Muscle of leg (tissue), 11 donors: ENCODE measurements around the gene TOP1. TPM values are rescaled to one million over a fixed set of nuclear protein-coding genes. Genes with fewer than 3 reads are reported as not detected.
"Not testable (repeated sequence)": the region's sequence is repeated elsewhere in the genome, so short reads cannot be mapped to it uniquely, and the experiment has no call there.

Source experiments
- DNase-seq: peaks from one replicate; pipeline ENCODE4 v3.0.0; 2013
- H3K27ac ChIP-seq: one replicate; pipeline ENCODE4 v1.5.1; 2013; ENCODE audit warnings: mild to moderate bottlenecking, low read length, control low read depth
- H3K27me3 ChIP-seq: one replicate; pipeline ENCODE4 v1.6.1; 2013; ENCODE audit warnings: low read length; ENCODE audit not compliant: control insufficient read depth, insufficient read depth
- H3K36me3 ChIP-seq: one replicate; pipeline ENCODE4 v1.6.1; 2013; ENCODE audit warnings: low read length; ENCODE audit not compliant: control insufficient read depth, insufficient read depth
- H3K4me1 ChIP-seq: one replicate; pipeline ENCODE4 v1.6.1; 2013; ENCODE audit warnings: low read length; ENCODE audit not compliant: control insufficient read depth, insufficient read depth
- H3K4me3 ChIP-seq: one replicate; pipeline ENCODE4 v1.5.1; 2013; ENCODE audit warnings: low read length, control low read depth
- H3K9me3 ChIP-seq: replicated peaks from 2 replicates; pipeline ENCODE4 v1.6.1; 2013; ENCODE audit warnings: low read depth, low read length; ENCODE audit not compliant: control insufficient read depth
- whole genome bisulfite sequencing: methylation state at CpG from one replicate; pipeline ENCODE4 v1.1.5; 2013; ENCODE audit warnings: missing lambda C conversion rate; ENCODE audit not compliant: insufficient coverage; 5-methylcytosine and 5-hydroxymethylcytosine counted together
- polyA plus RNA-seq, 8 donors: library from polyadenylated mRNA; unstranded; fragments of 120-200 nt; gene quantifications; one replicate each; pipeline versions ENCODE4 v1.2.1 to v1.2.3, GENCODE V29; 2013; ENCODE audit warnings: inconsistent platforms in 1 of 8, low replicate concordance in 1 of 8; ENCODE audit not compliant: insufficient read length in 8 of 8, insufficient read depth in 1 of 8
- total RNA-seq: library from RNA; stranded (reverse); fragments of 120-200 nt; gene quantifications from one replicate; pipeline ENCODE4 v1.2.4, GENCODE V29; 2013

TOP1 gene
- total and polyA plus RNA-seq, 9 donors: 17.2 to 71.6 (median 57.9) TPM

DNA sequence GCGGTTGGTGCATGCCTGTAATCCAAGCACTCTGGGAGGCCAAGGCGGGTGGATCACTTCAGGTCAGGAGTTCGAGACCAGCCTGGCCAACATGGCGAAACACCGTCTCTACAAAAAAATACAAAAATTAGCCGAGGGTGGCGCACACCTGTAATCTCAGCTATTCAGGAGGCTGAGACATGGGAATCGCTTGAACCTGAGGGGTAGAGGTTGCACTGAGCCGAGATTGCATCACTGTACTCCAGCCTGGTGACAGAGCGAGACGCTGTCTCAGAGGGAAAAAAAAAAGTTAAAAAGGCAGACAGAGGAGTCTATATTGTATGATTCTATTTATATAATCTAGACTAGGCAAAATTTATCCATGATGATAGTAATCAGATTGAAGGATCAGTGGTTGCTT lies 81.4 kb downstream of the TOP1 start:
- no peaks in the 10 kb centered on the region for H3K9me3 ChIP-seq
- no peak overlapping the region for H3K4me3 ChIP-seq
- no peak overlapping the region for H3K27ac ChIP-seq
- no peak for DNase-seq
- no peaks in the 10 kb centered on the region for H3K27me3 ChIP-seq
- H3K36me3 ChIP-seq: peaks cover 45% of the 10 kb centered on the region
- no peaks in the 10 kb centered on the region for H3K4me1 ChIP-seq
- 97% methylated on average over 5 of the region's 11 CpGs for WGBS

DNA sequence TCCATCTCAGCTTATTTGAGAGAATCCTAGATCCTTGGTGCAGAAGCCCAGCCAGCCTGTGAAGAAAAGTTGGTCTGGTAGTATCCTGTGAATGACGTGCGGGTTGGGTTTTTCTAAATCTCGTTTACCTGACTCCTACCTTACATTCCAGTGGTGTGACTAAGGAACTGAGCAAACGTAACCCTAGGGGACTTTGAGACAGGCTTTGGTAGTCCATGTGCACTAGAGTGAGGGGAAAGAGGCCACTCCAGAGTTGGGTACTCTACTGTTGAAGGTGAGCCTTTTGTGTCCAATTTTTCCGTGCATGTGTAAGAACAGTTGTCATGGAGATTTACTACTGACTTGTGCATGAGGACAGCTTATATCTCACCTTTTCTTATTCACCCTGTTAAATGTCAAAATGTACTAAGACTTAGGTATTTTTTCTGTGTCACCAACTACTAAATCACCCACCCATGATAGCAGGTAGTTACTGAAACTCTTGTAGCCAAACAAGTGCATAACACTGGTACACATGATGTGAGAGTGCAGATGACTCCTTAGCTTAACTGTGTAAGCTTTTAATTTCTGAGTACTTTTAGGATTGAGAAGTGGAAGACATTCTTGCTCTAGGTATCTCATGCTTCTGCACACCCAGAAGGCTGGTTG lies 82.4 kb downstream of the TOP1 start:
- Histone ChIP-seq H3K36me3 (peaks cover 56% of the 10 kb centered on the region), H3K9me3 (no peaks in the 10 kb centered on the region), H3K27me3 (no peaks in the 10 kb centered on the region), H3K27ac (no peak overlapping the region), H3K4me3 (no peak overlapping the region), H3K4me1 (no peaks in the 10 kb centered on the region)
- DNase-seq: no peak
- no CpG with 5 or more reads among the region's 5 CpGs for WGBS

DNA sequence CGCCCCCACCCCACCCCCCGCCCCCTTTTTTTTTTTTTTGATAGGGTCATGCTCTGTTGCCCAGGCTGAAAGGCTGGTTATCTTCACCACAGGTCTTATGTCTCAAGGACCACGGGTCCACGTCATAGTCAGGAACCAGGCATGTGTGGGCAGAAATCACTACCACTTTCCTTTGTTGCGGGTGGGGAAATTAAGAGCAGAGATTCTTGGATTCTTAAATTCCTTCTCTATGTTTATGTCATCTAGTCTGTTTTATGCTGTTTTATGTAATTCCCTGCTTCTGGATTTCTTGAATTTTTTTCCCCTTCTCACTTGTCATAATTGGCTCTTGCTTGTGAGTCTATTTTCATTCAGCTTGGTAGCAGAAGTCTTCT lies 82.9 kb downstream of the TOP1 start:
- no CpG with 5 or more reads among the region's 5 CpGs for WGBS
- Histone ChIP-seq H3K27me3 (no peaks in the 10 kb centered on the region), H3K36me3 (peaks cover 61% of the 10 kb centered on the region), H3K27ac (no peak overlapping the region), H3K4me3 (no peak overlapping the region), H3K4me1 (no peaks in the 10 kb centered on the region), H3K9me3 (no peaks in the 10 kb centered on the region)
- no peak for DNase-seq

DNA sequence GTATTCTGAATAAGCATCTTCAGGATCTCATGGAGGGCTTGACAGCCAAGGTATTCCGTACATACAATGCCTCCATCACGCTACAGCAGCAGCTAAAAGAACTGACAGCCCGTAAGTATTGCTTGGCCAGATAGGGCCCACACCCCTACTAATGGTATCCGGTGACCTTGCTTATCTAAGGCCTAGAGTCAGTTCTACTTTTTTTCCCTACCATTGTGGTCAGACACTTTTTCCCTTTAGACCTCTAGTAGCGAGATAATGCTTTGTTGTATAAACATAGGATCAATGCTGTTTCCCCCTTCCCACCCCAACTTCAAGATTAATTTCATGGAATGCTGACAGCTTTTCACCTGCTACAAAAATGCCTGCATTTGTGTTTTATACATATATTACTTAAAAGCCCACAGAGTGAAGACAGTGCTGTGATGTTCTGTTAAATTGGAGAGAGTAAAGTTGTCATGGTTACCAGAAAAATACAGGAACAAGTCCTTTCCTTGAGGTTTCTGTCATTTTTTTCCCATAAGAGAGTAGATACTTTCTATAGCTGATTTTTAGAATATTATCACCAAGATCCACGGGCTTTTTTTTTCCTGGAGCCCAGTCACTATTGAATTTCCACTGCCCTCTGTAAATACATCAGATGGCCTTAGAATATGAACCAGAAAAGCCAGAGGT lies 87.8 kb downstream of the TOP1 start:
- DNase-seq: no peak
- no peak overlapping the region for H3K27ac ChIP-seq
- 96% methylated on average over 3 of the region's 6 CpGs for WGBS
- no peak overlapping the region for H3K4me3 ChIP-seq
- H3K4me1 ChIP-seq: no peaks in the 10 kb centered on the region
- peaks cover 74% of the 10 kb centered on the region for H3K36me3 ChIP-seq
- H3K27me3 ChIP-seq: no peaks in the 10 kb centered on the region
- no peaks in the 10 kb centered on the region for H3K9me3 ChIP-seq

DNA sequence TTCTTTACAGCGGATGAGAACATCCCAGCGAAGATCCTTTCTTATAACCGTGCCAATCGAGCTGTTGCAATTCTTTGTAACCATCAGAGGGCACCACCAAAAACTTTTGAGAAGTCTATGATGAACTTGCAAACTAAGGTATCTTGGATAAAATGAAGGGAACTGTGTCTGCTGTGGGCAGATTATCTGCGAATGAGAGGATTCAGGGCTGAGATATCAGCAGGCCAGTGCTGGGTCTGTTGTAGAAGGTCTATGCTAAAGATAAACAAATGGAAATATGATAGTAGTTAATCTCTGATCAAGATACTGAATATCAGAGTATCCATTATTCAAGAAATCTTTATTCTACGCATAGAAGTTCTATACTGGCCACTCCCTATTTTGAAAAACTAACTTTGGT lies 89.5 kb downstream of the TOP1 start:
- H3K4me1 ChIP-seq, H3K27me3 ChIP-seq, H3K27ac ChIP-seq, H3K4me3 ChIP-seq, DNase-seq, H3K9me3 ChIP-seq: not testable (repeated sequence)
- H3K36me3 ChIP-seq: peaks cover 81% of the 10 kb centered on the region
- WGBS: 100% methylated on average over 1 of the region's 6 CpGs

DNA sequence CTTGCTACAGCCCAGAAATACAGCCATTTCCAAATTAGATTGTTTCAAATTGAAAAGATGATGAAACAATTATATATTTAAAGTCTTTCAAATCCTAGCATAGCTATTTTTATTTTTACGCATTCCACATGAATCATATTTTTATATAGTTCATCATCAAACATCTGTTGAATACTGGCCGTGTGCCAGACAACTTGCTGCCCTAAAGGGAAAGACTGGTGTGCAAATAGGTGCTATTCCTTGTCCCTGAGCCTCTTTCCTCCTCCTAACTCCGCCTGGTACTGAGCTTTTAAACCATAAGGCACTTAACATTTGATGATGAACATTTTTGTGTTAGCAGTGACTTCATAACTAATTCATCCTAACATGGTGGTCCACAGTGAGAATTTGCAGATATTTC lies 90.0 kb downstream of the TOP1 start:
- WGBS: no CpG with 5 or more reads among the region's 3 CpGs
- no peaks in the 10 kb centered on the region for H3K9me3 ChIP-seq
- no peak overlapping the region for H3K4me3 ChIP-seq
- DNase-seq: no peak
- no peak overlapping the region for H3K27ac ChIP-seq
- peaks cover 4% of the 10 kb centered on the region for H3K4me1 ChIP-seq
- H3K27me3 ChIP-seq: no peaks in the 10 kb centered on the region
- peaks cover 82% of the 10 kb centered on the region for H3K36me3 ChIP-seq

DNA sequence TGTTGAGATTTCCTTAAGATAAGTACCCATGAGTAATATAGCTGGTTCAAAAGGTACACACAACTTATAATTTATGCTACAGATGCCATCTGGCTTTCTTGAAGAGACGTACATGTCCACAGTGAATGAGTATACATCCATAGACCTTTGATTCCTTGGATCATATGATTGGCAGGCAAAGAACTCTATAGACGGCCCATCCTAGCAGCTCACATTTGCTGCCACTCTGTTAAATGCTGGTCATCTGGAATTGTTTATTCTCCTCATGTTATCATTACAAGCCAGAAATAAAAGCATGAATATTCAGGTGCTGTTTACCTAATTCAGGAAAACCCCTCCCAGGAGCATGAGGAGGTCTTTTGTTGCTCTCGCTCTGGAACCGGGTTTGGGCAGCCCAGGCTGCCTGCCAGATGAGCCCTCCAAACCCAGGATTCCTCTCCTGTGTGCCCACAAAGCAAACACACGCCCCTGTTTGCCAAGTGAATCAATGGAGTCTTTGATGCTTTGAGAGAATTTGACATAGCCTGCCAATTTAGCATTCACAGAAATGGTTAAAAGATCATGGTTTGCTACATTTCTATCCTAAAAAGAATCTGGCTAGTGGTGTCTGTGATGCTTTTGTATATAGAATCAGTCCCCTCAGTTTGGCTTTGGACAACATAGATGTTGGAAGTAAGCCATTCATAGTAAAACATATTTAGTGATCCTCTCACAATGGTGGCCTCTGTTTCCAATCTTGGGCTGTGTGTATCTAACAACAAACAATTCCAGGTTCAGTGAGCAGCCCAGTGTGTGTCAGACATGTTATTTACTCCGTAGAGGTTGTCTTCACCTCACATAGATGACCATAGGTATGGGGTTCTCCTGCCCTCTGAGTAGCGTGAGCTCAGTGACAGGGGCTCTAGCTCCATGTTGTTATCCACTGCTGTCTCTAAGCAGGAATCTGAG lies 91.3 kb downstream of the TOP1 start:
- H3K27me3 ChIP-seq: no peaks in the 10 kb centered on the region

DNA sequence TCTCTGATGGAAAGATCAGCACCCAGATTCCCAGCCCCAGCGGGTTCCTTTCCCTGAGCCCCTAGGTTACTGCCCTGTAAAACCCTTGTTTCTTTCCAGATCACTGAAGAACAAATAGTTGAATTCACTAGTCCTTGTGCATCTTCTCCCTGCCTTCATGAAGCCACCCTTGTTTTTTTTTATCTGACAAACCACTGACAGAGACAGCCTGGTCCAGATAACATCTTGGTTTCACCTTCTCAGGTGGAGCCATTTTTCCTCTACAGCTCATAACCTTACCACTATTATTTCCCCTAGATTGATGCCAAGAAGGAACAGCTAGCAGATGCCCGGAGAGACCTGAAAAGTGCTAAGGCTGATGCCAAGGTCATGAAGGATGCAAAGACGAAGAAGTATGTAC lies 92.8 kb downstream of the TOP1 start:
- no peak overlapping the region for H3K4me3 ChIP-seq
- no peak overlapping the region for H3K27ac ChIP-seq
- H3K9me3 ChIP-seq: no peaks in the 10 kb centered on the region
- 81% methylated on average over 2 of the region's 3 CpGs for WGBS
- H3K36me3 ChIP-seq: peaks cover 79% of the 10 kb centered on the region
- H3K4me1 ChIP-seq: peaks cover 4% of the 10 kb centered on the region
- no peaks in the 10 kb centered on the region for H3K27me3 ChIP-seq
- DNase-seq: no peak

More for the DNA sequence above, 91.3 kb downstream of the TOP1 start:
- no peak for DNase-seq
- Histone ChIP-seq H3K4me3 (no peak overlapping the region), H3K27ac (no peak overlapping the region), H3K36me3 (peaks cover 78% of the 10 kb centered on the region), H3K9me3 (no peaks in the 10 kb centered on the region), H3K4me1 (peaks cover 4% of the 10 kb centered on the region)
- 67% methylated on average over 1 of the region's 7 CpGs for WGBS

DNA sequence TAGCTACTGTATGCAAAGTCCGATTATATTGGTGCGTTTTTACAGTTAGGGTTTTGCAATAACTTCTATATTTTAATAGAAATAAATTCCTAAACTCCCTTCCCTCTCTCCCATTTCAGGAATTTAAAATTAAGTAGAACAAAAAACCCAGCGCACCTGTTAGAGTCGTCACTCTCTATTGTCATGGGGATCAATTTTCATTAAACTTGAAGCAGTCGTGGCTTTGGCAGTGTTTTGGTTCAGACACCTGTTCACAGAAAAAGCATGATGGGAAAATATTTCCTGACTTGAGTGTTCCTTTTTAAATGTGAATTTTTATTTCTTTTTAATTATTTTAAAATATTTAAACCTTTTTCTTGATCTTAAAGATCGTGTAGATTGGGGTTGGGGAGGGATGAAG lies 95.0 kb downstream of the TOP1 start:
- H3K9me3 ChIP-seq: no peaks in the 10 kb centered on the region
- no peaks in the 10 kb centered on the region for H3K27me3 ChIP-seq
- 90% methylated on average over 2 of the region's 6 CpGs for WGBS
- DNase-seq: peak; percentile 66
- H3K4me3 ChIP-seq: no peak overlapping the region
- peaks cover 4% of the 10 kb centered on the region for H3K4me1 ChIP-seq
- peaks cover 67% of the 10 kb centered on the region for H3K36me3 ChIP-seq
- no peak overlapping the region for H3K27ac ChIP-seq

DNA sequence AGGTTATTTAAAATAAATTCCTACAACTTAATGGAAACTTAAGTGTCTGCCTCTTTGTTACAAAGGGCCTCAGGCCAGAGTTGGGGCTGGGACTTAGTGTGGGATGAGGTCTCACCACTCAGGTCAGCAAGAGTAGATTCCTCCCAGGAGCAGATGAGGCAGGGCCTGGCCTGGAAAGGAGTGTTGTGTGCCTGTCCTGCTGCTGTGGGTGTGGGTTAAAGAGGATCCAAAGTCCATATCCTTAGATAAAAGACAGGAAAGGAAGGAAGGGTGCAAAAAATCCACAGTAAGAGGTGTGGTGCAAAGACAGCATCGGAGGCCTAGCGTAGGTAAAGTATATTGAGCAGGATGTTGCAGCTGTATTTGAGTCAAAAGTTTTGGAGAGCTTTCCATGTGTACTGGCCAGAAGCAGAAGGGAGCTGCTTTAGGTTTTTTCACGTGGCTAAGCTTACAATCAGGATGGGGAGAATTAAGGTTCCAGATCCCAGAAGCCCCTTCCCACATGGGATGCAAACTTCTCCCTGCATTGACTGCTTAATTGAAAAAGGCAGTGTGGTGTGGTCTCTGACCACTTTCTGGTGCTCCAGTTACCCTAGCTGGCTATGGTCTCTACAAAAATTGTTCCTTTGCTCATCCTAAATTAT lies 96.0 kb downstream of the TOP1 start:
- Histone ChIP-seq H3K9me3 (no peaks in the 10 kb centered on the region), H3K36me3 (peaks cover 65% of the 10 kb centered on the region), H3K27ac (no peak overlapping the region), H3K4me1 (peaks cover 4% of the 10 kb centered on the region), H3K27me3 (no peaks in the 10 kb centered on the region), H3K4me3 (no peak overlapping the region)
- no peak for DNase-seq
- 61% methylated on average over 2 of the region's 3 CpGs for WGBS
